NCI-H2107 treated with DMSO at 0.1 percent for 48 hours (cell line): ENCODE results near the gene TMEM131.

ENCODE experiments used
- DNase-seq: peaks from one replicate; lab custom pipeline; 2025; ENCODE audit not compliant: unreplicated experiment; lab: John Stamatoyannopoulos, UW

The TMEM131 gene

GRCh38 chr2:97726261-97727064 lies 269.3 kb downstream of the TMEM131 start:
- DNase-seq = no peak

- no peak for DNase-seq
Measured at GRCh38 chr2:97724946-97725688, 270.6 kb downstream of the TMEM131 start.

- no peak for DNase-seq
Measured at GRCh38 chr2:97724501-97724900, 271.2 kb downstream of the TMEM131 start.

GRCh38 chr2:97724073-97724410 lies 271.7 kb downstream of the TMEM131 start:
- no peak for DNase-seq

- DNase-seq = no peak
Measured at GRCh38 chr2:97723156-97724072, 272.3 kb downstream of the TMEM131 start.

GRCh38 chr2:97722227-97722626 lies 273.5 kb downstream of the TMEM131 start:
- no peak for DNase-seq

- DNase-seq = no peak
Measured at GRCh38 chr2:97720746-97721145, 275.0 kb downstream of the TMEM131 start.

GRCh38 chr2:97719362-97720155 lies 276.2 kb downstream of the TMEM131 start:
- DNase-seq = no peak

- no peak for DNase-seq
Measured at GRCh38 chr2:97718942-97719341, 276.8 kb downstream of the TMEM131 start.

GRCh38 chr2:97718051-97718882 lies 277.5 kb downstream of the TMEM131 start:
- DNase-seq = no peak

- no peak for DNase-seq
Measured at GRCh38 chr2:97717613-97717995, 278.1 kb downstream of the TMEM131 start.

- no peak for DNase-seq
Measured at GRCh38 chr2:97716695-97717612, 278.8 kb downstream of the TMEM131 start.

GRCh38 chr2:97715951-97716694 lies 279.6 kb downstream of the TMEM131 start:
- DNase-seq = no peak

- no peak for DNase-seq
Measured at GRCh38 chr2:97714950-97715652, 280.6 kb downstream of the TMEM131 start.

GRCh38 chr2:97714084-97714949 lies 281.4 kb downstream of the TMEM131 start:
- no peak for DNase-seq

GRCh38 chr2:97713296-97714083 lies 282.3 kb downstream of the TMEM131 start, which contains the start of gene ZAP70:
ZAP70 (plus strand) TSS chr2:97713576; CDS start chr2:97724037, 10,461 bp downstream.
- DNase-seq = no peak
